Heart left ventricle (tissue), 16 donors: Measurements from ENCODE around the gene THY1. TPM values are rescaled to one million over a fixed set of nuclear protein-coding genes. Genes with fewer than 3 reads are reported as not detected.

Experiments
- ATAC-seq, 4 donors: fragments of 200-7000 bp; cut with Tn5 transposase; one replicate each; pipeline ENCODE4 v1.9.1; 2020 to 2022; ENCODE audit warnings: moderate library complexity in 4 of 4, mild to moderate bottlenecking in 3 of 4, moderate number of reproducible peaks in 1 of 4
- DNase-seq, 5 donors: peaks; one replicate each; pipeline ENCODE4 v3.0.0-alpha.2; 2020
- H3K27ac ChIP-seq, 12 donors: fragments of 200-600 bp; sonication (generic) in 4 of 12; one replicate each; pipeline versions ENCODE4 v1.5.0 to v1.8.0; 2016 to 2022; ENCODE audit warnings: mild to moderate bottlenecking in 2 of 12
- H3K27me3 ChIP-seq, 9 donors: fragments of 200-600 bp; sonication (generic) in 2 of 9; one replicate each; pipeline versions ENCODE4 v1.5.1 to v1.8.0; 2016 to 2022; ENCODE audit warnings: mild to moderate bottlenecking in 3 of 9
- H3K36me3 ChIP-seq, 9 donors: fragments of 200-600 bp; sonication (generic) in 2 of 9; one replicate each; pipeline versions ENCODE4 v1.5.0 to v1.8.0; 2018 to 2022; ENCODE audit warnings: mild to moderate bottlenecking in 2 of 9
- H3K4me1 ChIP-seq, 12 donors: fragments of 200-600 bp; sonication (generic) in 4 of 12; one replicate each; pipeline versions ENCODE4 v1.5.0 to v1.8.0; 2016 to 2022; ENCODE audit warnings: mild to moderate bottlenecking in 3 of 12
- H3K4me3 ChIP-seq, 12 donors: fragments of 200-600 bp; sonication (generic) in 4 of 12; one replicate each; pipeline versions ENCODE4 v1.5.0 to v1.8.0; 2017 to 2022; ENCODE audit warnings: mild to moderate bottlenecking in 9 of 12, moderate library complexity in 4 of 12
- H3K9me3 ChIP-seq, 12 donors: fragments of 200-600 bp; sonication (generic) in 4 of 12; one replicate each; pipeline versions ENCODE4 v1.5.0 to v1.8.0; 2016 to 2022; ENCODE audit warnings: mild to moderate bottlenecking in 1 of 12
- CTCF ChIP-seq, 12 donors: fragments of 200-600 bp; sonication (generic) in 4 of 12; IDR thresholded peaks; one replicate each; pipeline versions ENCODE4 v1.5.0 to v1.8.0; 2018 to 2022; ENCODE audit warnings: antibody characterized with exemption in 12 of 12, mild to moderate bottlenecking in 5 of 12
- POLR2A ChIP-seq, 2 donors: fragments of 450-650 bp; IDR thresholded peaks; one replicate each; pipeline ENCODE4 v1.6.1; 2017; ENCODE audit warnings: antibody characterized with exemption in 2 of 2, mild to moderate bottlenecking in 2 of 2, moderate library complexity in 2 of 2
- WGBS, 4 donors: extraction: QIAGEN DNeasy Blood & Tissue Kit in 2 of 4; methylation state at CpG; one replicate each; pipeline versions ENCODE4 v1.1.5 to v1.1.7; 2013 to 2018; 5-methylcytosine and 5-hydroxymethylcytosine counted together
- intact Hi-C, 10 donors: fragments of 100-400 bp; cut with DNase I; formaldehyde crosslinking; loops; one replicate each; pipeline versions ENCODE4 v1.11.1 to v1.14.2; 2022
- polyA plus RNA-seq, 2 donors: library from polyadenylated mRNA; stranded (reverse); fragments of 200-250 nt; gene quantifications; one replicate each; pipeline ENCODE4 v1.2.3, GENCODE V29; 2013
- total RNA-seq, 9 donors: library from RNA; depleted of rRNA in 2 of 9; stranded (reverse); fragments of >200 nt in 2 of 9; fragmentation: NEBNext Ultra II Directional in 3 of 9; extraction: Animal tissue kit (Norgen Biotek cat#: 25700) in 3 of 9; gene quantifications; one replicate each; pipeline versions ENCODE4 v1.1.0 to v1.2.4, GENCODE V29; 2016 to 2023
- donor health status: ischemic (EF 13 %, LVEDD 7.1; RV severe dilation, severe dysfunction).
- donor health status: healthy with polysubstance abuse.
- donor health status: DM: no; HTN: yes; CAD: no.
- donor health status: DM: no; HTN: no; CAD: no.
- donor health status: ischemic (EF 25% LVEDD 6.9; RV normal size, moderate dysfunction).
- donor health status: ischemic (EF 25% LVEDD 5.7; RV mildly dilated, moderate dysfunction).
- donor health status: healthy.
- donor health status: DM: yes; HTN: yes; CAD: no.
- donor health status: ischemic (EF 35%, LVEDD 5.7; RV mildly dilated, moderate dysfunction).
- donor health status: nonischemic (EF 11% LVEDD 7.7; RV severe dilation, severe dysfunction).
- donor health status: DM: yes; HTN: yes; CAD: no.
- donor health status: PGD.
- donor health status: ischemic (EF 29% LVEDD 5.4; RV normal size, mild dysfunction).
- donor health status: nonischemic (EF 23%, LVEDD 6.1; RV moderate dilation, normal function).

The THY1 gene
- total and polyA plus RNA-seq, 11 donors: 0.80 to 57.8 (median 5.8) TPM; not detected in 1

- intact Hi-C loops: no loop called here
- peak overlapping the region in 9 of 12 donors; percentile 2 to 33 (median 26) for H3K4me3 ChIP-seq
- DNase-seq (peak; percentile 76 to 89 (median 87)), ATAC-seq (peak; percentile 28 to 53 (median 46))
- peaks cover 0 to 23% (median 0%) of the 10 kb centered on the region in 9 donors for H3K27me3 ChIP-seq
- 32 to 35% (median 34%) methylated on average over 15 to 17 of the region's 17 CpGs for WGBS, 4 donors
- no peaks in the 10 kb centered on the region for H3K36me3 ChIP-seq
- peak overlapping the region; percentile 70 to 100 (median 90) for H3K27ac ChIP-seq
- no peaks in the 10 kb centered on the region for H3K9me3 ChIP-seq
- TF ChIP-seq CTCF (IDR thresholded peaks at IDR 0.05) (no peak), POLR2A (IDR thresholded peaks at IDR 0.05) (peak in 1 of 2 donors; percentile 26)
- H3K4me1 ChIP-seq: peaks cover 0 to 96% (median 63%) of the 10 kb centered on the region in 12 donors
Observed at GRCh38 chr11:119368121-119369034, 54.6 kb downstream of the THY1 start.

- Histone ChIP-seq H3K36me3 (no peaks in the 10 kb centered on the region), H3K27ac (peak overlapping the region; percentile 70 to 100 (median 90)), H3K27me3 (peaks cover 0 to 29% (median 0%) of the 10 kb centered on the region in 9 donors), H3K4me1 (peaks cover 0 to 93% (median 56%) of the 10 kb centered on the region in 12 donors), H3K4me3 (peak overlapping the region in 2 of 12 donors; percentile 20 to 33), H3K9me3 (no peaks in the 10 kb centered on the region)
- WGBS, 4 donors: 42 to 57% (median 46%) methylated on average over 9 of the region's 9 CpGs
- DNase-seq (peak in 1 of 5 donors; percentile 30), ATAC-seq (no peak)
- intact Hi-C loops: no loop called here
- TF ChIP-seq POLR2A (IDR thresholded peaks at IDR 0.05): no peak
- TF ChIP-seq CTCF (IDR thresholded peaks at IDR 0.05): no peak
Observed at GRCh38 chr11:119367661-119368120, 55.3 kb downstream of the THY1 start.

Other genes starting within 250 kb of the THY1 start
- gene NHERF4, start 237.7 kb downstream of the THY1 start, total RNA-seq: 1 to 10 TPM in 1 of 9 donors, not detected in 8; 3.7 TPM
- not detected for gene NHERF4, start 237.7 kb downstream of the THY1 start, polyA plus RNA-seq
- gene CBL, start 216.8 kb downstream of the THY1 start, total RNA-seq: 10 to 100 TPM in 3 of 9 donors, 1 to 10 TPM in 6; 6.1 to 20.4 (median 9.5) TPM
- 1 to 10 TPM; 3.1 to 5.8 TPM for gene CBL, start 216.8 kb downstream of the THY1 start, polyA plus RNA-seq
- 100 to 1,000 TPM in 6 of 9 donors, 10 to 100 TPM in 3; 46.7 to 380 (median 110) TPM for gene MCAM, start 106.0 kb downstream of the THY1 start, total RNA-seq
- 100 to 1,000 TPM in 1 of 2 donors, 10 to 100 TPM in 1; 31.9 to 108 TPM for gene MCAM, start 106.0 kb downstream of the THY1 start, polyA plus RNA-seq
- gene RNF26, start 88.6 kb downstream of the THY1 start, total RNA-seq: 10 to 100 TPM in 8 of 9 donors, 1 to 10 TPM in 1; 8.1 to 22.4 (median 11.8) TPM
- 10 to 100 TPM in 1 of 2 donors, 1 to 10 TPM in 1; 6.2 to 17.6 TPM for gene RNF26, start 88.6 kb downstream of the THY1 start, polyA plus RNA-seq
- 10 to 100 TPM; 12.9 to 47.1 (median 19.8) TPM for gene C1QTNF5, start 82.3 kb downstream of the THY1 start, total RNA-seq
- gene C1QTNF5, start 82.3 kb downstream of the THY1 start, polyA plus RNA-seq: 10 to 100 TPM; 20.0 to 23.9 TPM
- not detected for gene MFRP, start 76.5 kb downstream of the THY1 start, total RNA-seq
- under 1 TPM in 1 of 2 donors, not detected in 1; 0.04 TPM for gene MFRP, start 76.5 kb downstream of the THY1 start, polyA plus RNA-seq
- gene USP2, start 41.5 kb downstream of the THY1 start, total RNA-seq: 100 to 1,000 TPM in 7 of 9 donors, 10 to 100 TPM in 2; 53.7 to 138 (median 108) TPM
- gene USP2, start 41.5 kb downstream of the THY1 start, polyA plus RNA-seq: 10 to 100 TPM; 62.3 to 79.9 TPM